Right ventricle myocardium inferior (tissue), 1 donor: ENCODE data around the gene ERMAP. TPM values are rescaled to one million over a fixed set of nuclear protein-coding genes. Genes with fewer than 3 reads are reported as not detected.
"Not testable (repeated sequence)": the region's sequence is repeated elsewhere in the genome, so short reads cannot be mapped to it uniquely, and the experiment has no call there.

Source experiments
- ATAC-seq: fragments of 200-7000 bp; cut with Tn5 transposase; one replicate; pipeline ENCODE4 v1.9.1; 2020; ENCODE audit warnings: mild to moderate bottlenecking, moderate library complexity
- DNase-seq: peaks from one replicate; pipeline ENCODE4 v3.0.0; 2021; ENCODE audit errors: missing footprints
- intact Hi-C: fragments of 100-400 bp; cut with DNase I; formaldehyde crosslinking; loops from one replicate; pipeline ENCODE4 v1.11.0; 2022
- total RNA-seq: library from RNA; stranded (reverse); fragmentation: NEBNext Ultra II Directional; extraction: Animal tissue kit (Norgen Biotek cat#: 25700); gene quantifications from one replicate; pipeline ENCODE4 v1.2.1, GENCODE V29; 2021
- donor health status: DM: no; HTN: yes; CAD: no; lungs with severe emphysema.

Gene ERMAP
- total RNA-seq, 1 donor from 2014 or later: 2.7 TPM

DNA sequence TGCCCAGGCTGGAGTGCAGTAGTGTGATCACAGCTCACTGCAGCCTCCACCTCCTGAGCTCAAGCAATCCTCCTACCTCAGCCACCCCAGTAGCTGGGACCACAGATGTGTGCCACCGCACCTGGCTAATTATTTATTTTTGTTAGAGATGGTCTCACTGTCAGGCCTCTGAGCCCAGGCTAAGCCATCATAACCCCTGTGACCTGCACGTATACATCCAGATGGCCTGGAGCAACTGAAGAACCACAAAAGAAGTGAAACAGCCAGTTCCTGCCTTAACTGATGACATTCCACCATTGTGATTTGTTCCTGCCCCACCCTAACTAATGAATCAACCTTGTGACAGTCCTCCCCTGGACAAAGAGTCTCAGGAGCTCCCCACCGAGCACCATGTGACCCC is 39.6 kb downstream of the ERMAP start:
- intact Hi-C loops, ATAC-seq, DNase-seq: not testable (repeated sequence)

DNA sequence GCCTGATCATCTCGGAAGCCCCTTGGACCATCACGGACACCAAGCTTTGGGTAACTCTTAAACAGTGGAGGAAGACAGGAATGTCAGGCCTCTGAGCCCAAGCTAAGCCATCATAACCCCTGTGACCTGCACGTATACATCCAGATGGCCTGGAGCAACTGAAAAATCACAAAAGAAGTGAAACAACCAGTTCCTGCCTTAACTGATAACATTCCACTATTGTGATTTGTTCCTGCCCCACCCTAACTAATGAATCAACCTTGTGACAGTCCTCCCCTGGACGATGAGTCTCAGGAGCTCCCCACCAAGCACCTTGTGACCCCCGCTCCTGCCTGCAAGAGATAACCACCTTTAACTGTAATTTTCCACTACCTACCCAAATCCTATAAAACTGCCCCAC is 42.4 kb downstream of the ERMAP start:
- DNase-seq, intact Hi-C loops, ATAC-seq: not testable (repeated sequence)

- intact Hi-C loops: no loop called here
- DNase-seq (no peak), ATAC-seq (no peak)
Observed at GRCh38 chr1:42860339-42861013, 43.6 kb downstream of the ERMAP start.

- DNase-seq (no peak), ATAC-seq (no peak)
- intact Hi-C loops: no loop called here
Observed at GRCh38 chr1:42861014-42861399, 44.1 kb downstream of the ERMAP start.

DNA sequence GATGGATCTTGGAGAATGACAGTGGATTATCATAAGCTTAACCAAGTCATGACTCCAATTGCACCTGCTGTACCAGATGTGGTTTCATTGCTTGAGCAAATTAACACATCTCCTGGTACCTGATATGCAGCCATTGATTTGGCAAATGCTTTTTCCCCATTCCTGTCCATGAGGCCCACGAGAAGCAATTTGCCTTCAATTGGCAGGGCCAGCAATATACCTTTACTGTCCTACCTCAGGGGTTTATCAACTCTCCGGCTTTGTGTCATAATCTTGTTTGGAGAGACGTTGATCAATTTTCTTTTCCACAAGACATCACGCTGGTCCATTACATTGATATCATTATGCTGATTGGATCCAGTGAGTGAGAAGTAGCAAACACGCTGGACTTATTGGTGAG is 49.6 kb downstream of the ERMAP start:
- DNase-seq (no peak), ATAC-seq (no peak)
- intact Hi-C loops: no loop called here

DNA sequence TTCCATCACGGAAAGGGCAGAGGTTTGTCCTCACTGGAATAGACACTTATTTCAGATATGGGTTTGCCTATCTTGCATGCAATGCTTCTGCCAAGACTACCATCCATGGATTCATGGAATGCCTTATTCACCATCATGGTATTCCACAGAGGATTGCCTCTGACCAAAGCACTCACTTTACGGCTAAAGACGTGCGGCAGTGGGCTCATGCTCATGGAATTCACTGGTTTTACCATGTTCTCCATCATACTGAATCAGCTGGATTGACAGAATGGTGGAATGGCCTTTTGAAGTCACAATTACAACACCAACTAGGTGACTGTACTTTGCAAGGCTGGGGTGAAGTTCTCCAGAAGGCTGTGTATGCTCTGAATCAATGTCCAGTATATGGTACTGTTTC is 51.5 kb downstream of the ERMAP start:
- intact Hi-C loops, ATAC-seq, DNase-seq: not testable (repeated sequence)

- intact Hi-C loops, ATAC-seq, DNase-seq: not testable (repeated sequence)
Observed at GRCh38 chr1:42869254-42869653, 52.3 kb downstream of the ERMAP start.

GRCh38 chr1:42869751-42870150 is 52.8 kb downstream of the ERMAP start:
- ATAC-seq, intact Hi-C loops, DNase-seq: not testable (repeated sequence)

DNA sequence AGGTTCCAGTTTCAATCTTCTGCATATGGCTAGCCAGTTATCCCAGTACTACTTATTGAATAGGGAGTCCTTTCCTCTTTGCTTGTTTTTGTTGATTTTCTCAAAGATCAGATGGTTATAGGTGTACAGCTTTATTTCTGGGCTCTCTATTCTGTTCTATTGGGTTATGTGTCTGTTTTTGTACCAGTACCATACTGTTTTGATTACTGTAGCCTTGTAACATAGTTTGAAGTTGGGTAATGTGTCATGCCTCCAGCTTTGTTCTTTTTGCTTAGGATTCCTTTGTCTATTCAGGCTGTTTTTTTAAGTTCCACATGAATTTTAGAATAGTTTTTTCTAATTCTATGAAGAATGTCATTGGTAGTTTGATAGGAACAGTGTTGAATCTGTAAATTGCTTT is 56.2 kb downstream of the ERMAP start:
- DNase-seq, intact Hi-C loops, ATAC-seq: not testable (repeated sequence)

DNA sequence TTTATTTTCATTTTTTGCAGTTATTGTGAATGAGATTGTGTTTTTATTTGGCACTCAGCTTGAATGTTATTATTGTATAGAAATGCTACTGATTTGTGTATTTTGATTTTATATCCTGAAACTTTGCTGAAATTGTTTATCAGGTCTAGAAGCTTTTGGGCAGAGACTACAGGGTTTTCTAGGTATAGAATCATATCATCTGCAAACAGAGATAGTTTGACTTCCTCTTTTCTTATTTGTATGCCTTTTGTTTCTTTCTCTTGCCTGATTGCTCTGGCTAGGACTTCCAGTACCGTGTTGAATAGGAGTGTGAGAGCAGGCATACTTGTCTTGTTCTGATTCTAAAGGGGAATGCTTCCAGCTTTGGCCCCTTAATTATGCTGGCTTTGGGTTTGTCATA is 56.7 kb downstream of the ERMAP start:
- no peak for DNase-seq
- ATAC-seq: no peak
- intact Hi-C loops: no loop called here

- no peak for DNase-seq
- ATAC-seq: no peak
Observed at GRCh38 chr1:42876009-42876408, 59.1 kb downstream of the ERMAP start.

DNA sequence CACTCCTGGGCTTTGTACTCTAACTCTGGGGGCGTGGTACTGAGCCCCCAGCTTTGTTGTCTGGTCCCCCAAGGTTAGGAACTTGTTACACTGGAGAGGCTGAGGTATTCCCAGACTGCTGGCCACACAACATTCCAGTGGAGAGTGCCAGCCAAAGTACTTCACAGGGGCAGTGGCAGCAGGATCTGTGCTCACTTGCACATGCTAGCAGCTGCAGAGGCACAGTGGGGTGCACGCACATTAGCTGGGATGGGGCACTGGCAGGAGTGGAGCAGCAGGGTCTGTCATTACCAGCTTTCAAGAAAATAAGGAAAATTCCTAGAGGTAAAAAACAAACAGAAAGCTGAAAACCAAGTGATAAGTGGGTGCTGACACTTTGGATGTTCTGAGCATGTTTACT is 60.5 kb downstream of the ERMAP start:
- ATAC-seq (peak; percentile 37), DNase-seq (no peak)
- intact Hi-C loops: no loop called here

More at GRCh38 chr1:42876009-42876408, 59.1 kb downstream of the ERMAP start:
- intact Hi-C loops: no loop called here

GRCh38 chr1:42880384-42880783 is 63.5 kb downstream of the ERMAP start:
- intact Hi-C loops: no loop called here

DNA sequence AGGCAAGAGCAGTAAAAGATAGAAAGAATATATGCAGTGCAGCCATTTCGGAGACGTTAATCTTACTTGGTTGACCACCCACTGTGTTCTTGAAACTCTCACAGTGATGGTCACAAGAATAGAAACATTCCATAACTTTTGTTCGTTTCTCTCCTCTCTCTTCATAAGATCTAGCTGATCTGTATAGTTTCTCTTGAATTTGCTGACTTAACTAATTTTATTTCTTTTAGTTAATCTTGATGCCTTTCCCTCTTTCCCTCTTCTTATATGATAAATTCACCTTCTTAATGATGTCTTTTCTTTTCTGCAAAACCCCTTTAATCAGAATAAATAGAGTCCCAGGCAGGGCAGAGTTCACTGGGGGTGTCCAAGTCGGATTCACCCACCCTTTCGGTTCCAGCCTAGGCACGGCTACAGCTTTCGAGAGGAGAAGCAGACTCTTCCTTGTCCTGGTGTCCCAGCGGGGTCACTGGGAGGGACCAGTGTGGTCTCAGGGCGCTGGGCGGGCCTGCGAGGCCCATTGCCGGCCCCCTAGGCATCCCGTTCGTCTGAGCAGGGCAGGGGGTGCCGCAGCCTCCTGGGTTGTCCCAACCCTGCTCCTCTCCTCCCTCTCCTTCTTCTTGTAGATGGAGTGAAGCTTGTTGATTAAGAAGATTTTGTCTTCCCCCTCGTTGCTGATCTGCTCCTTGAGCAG is 69.3 kb downstream of the ERMAP start:
- no peak for ATAC-seq
- intact Hi-C loops: no loop called here
- DNase-seq: no peak

More at GRCh38 chr1:42880384-42880783, 63.5 kb downstream of the ERMAP start:
- ATAC-seq (no peak), DNase-seq (no peak)

GRCh38 chr1:42886800-42887199 is 69.9 kb downstream of the ERMAP start:
- DNase-seq: no peak
- intact Hi-C loops: no loop called here
- ATAC-seq: no peak

GRCh38 chr1:42887366-42887765 is 70.4 kb downstream of the ERMAP start:
- DNase-seq: no peak
- intact Hi-C loops: no loop called here
- ATAC-seq: no peak

- intact Hi-C loops: no loop called here
- DNase-seq (no peak), ATAC-seq (no peak)
Observed at GRCh38 chr1:42888013-42888633, 71.2 kb downstream of the ERMAP start.

DNA sequence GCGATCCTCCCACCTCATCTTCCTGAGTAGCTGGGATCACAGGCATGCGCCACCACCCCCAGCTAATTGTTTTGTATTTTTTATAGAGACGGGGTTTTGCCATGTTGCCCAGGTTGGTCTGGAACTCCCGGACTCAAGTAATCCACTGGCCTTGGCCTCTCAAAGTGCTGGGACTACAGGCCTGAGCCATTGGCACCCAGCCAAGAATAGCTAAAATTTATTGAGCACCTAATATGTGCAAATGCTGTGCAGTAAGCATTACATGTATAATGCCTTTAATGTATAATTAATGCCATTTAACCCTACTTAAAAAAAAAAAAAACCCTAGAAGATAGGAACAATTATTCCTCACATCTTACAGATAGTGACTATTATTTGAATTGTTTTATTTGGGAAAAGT is 72.3 kb downstream of the ERMAP start:
- intact Hi-C loops: no loop called here
- no peak for ATAC-seq
- no peak for DNase-seq

GRCh38 chr1:42891465-42892138 is 74.7 kb downstream of the ERMAP start:
- DNase-seq (no peak), ATAC-seq (no peak)
- intact Hi-C loops: no loop called here
